ENCODE measurements around the gene HIPK1.

GRCh38 chr1:114023377-114023776 is 94.3 kb downstream of the HIPK1 start:
- TF ChIP-seq CTCF (IDR thresholded peaks at IDR 0.05; ENCODE audit: insufficient read depth, low read length) (no peak), REST (IDR thresholded peaks at IDR 0.05; ENCODE audit: insufficient replicate concordance, low read depth) (no peak)

Data from HL-60 (cell line).